ENCODE data around the gene SIL1. TPM values are rescaled to one million over a fixed set of nuclear protein-coding genes. Genes with fewer than 3 reads are reported as not detected.

The SIL1 gene
- total RNA-seq, 1 donor = 31.7 TPM

DNA sequence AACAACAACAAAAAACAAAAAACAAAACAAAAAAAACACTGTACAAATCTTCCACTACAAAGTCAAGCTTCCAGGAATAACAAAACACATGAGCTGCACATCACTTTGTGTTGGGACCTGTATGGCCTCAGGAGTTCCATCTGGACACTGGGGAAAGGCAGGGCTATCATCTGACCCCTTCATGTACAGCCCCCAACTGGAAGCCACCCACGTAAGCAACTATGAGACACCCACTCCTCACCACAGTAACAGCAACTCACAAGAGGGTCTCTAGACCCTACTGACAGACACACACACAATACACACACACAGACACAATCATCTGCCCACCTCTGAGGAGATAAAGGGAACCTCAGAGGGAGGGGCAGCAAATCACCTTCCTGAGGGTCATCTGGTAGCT is 241.4 kb downstream of the SIL1 start:
- no peak overlapping the region for H3K4me3 ChIP-seq (ENCODE audit: low read depth, low read length)
- DNase-seq (ENCODE audit: low read depth) = no peak
- TF ChIP-seq, protein P1, sequence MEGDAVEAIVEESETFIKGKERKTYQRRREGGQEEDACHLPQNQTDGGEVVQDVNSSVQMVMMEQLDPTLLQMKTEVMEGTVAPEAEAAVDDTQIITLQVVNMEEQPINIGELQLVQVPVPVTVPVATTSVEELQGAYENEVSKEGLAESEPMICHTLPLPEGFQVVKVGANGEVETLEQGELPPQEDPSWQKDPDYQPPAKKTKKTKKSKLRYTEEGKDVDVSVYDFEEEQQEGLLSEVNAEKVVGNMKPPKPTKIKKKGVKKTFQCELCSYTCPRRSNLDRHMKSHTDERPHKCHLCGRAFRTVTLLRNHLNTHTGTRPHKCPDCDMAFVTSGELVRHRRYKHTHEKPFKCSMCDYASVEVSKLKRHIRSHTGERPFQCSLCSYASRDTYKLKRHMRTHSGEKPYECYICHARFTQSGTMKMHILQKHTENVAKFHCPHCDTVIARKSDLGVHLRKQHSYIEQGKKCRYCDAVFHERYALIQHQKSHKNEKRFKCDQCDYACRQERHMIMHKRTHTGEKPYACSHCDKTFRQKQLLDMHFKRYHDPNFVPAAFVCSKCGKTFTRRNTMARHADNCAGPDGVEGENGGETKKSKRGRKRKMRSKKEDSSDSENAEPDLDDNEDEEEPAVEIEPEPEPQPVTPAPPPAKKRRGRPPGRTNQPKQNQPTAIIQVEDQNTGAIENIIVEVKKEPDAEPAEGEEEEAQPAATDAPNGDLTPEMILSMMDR (IDR thresholded peaks at IDR 0.05; ENCODE audit: insufficient read depth, low read length) = no peak

- no peak overlapping the region for H3K4me3 ChIP-seq (ENCODE audit: low read depth, low read length)
- TF ChIP-seq, protein P1 (IDR thresholded peaks at IDR 0.05; ENCODE audit: insufficient read depth, low read length) = no peak
- no peak for DNase-seq (ENCODE audit: low read depth)
Observed at GRCh38 chr5:138955671-138956295, 242.4 kb downstream of the SIL1 start.

- DNase-seq (ENCODE audit: low read depth) = no peak
- H3K4me3 ChIP-seq (ENCODE audit: low read depth, low read length) = no peak overlapping the region
- TF ChIP-seq, protein P1 (IDR thresholded peaks at IDR 0.05; ENCODE audit: insufficient read depth, low read length) = no peak
Observed at GRCh38 chr5:138955013-138955660, 243.0 kb downstream of the SIL1 start.

GRCh38 chr5:138954257-138955012 is 243.7 kb downstream of the SIL1 start:
- TF ChIP-seq, protein P1 (IDR thresholded peaks at IDR 0.05; ENCODE audit: insufficient read depth, low read length) = no peak
- no peak for DNase-seq (ENCODE audit: low read depth)
- no peak overlapping the region for H3K4me3 ChIP-seq (ENCODE audit: low read depth, low read length)

- peak; percentile 76 for DNase-seq (ENCODE audit: low read depth)
Observed at GRCh38 chr5:138953387-138954256, 244.5 kb downstream of the SIL1 start.

DNA sequence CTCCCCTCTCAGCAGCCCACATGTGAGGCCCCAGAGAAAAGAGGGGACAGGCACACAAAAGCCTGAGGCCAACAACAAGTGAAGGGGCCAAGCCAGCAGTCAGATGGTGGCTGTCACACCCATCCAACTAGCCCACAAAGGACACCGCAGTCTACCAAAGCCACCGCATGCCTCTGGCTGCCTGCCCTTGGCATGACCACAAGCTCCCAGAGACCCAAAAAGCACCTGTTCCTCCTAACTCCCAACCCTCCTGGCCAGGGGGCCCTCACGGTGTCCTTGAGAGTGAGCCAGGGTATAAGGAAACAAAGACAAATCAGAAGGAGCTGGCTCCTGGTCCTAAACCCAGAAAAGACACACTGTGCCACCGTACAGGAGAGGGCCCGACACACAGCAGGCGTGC is 245.2 kb downstream of the SIL1 start:
- TF ChIP-seq, protein P1 (IDR thresholded peaks at IDR 0.05; ENCODE audit: insufficient read depth, low read length) = no peak
- no peak overlapping the region for H3K4me3 ChIP-seq (ENCODE audit: low read depth, low read length)
- DNase-seq (ENCODE audit: low read depth) = no peak

More at GRCh38 chr5:138953387-138954256, 244.5 kb downstream of the SIL1 start:
- TF ChIP-seq, protein P1 (IDR thresholded peaks at IDR 0.05; ENCODE audit: insufficient read depth, low read length) = no peak
- H3K4me3 ChIP-seq (ENCODE audit: low read depth, low read length) = no peak overlapping the region

Data from fibroblast of the aortic adventitia (primary cell).